Psoas muscle (tissue), 8 donors: Measurements from ENCODE around the gene TMEM43. TPM values are rescaled to one million over a fixed set of nuclear protein-coding genes. Genes with fewer than 3 reads are reported as not detected.

ENCODE experiments used
- ATAC-seq, 4 donors: fragments of 200-7000 bp; cut with Tn5 transposase; one replicate each; pipeline ENCODE4 v1.9.1; 2020; ENCODE audit warnings: moderate library complexity in 3 of 4, mild to moderate bottlenecking in 2 of 4
- DNase-seq, 2 donors: peaks; one replicate each; pipeline ENCODE4 v3.0.0-alpha.2; 2020
- H3K27ac ChIP-seq: fragments of 200-600 bp; one replicate; pipeline ENCODE4 v1.8.0; 2022
- H3K27me3 ChIP-seq, 3 donors: fragments of 200-600 bp in 1 of 3; one replicate each; pipeline versions ENCODE4 v1.6.1 to v1.8.0; 2013 to 2022; ENCODE audit warnings: low read length in 2 of 3, mild to moderate bottlenecking in 2 of 3, moderate library complexity in 1 of 3; ENCODE audit not compliant: insufficient read depth in 3 of 3
- H3K36me3 ChIP-seq, 2 donors: fragments of 200-600 bp in 1 of 2; one replicate each; pipeline versions ENCODE4 v1.6.1 to v1.8.0; 2013 to 2022; ENCODE audit warnings: low read depth in 1 of 2, mild to moderate bottlenecking in 1 of 2, moderate library complexity in 1 of 2; ENCODE audit not compliant: insufficient read depth in 1 of 2
- H3K4me1 ChIP-seq: fragments of 200-600 bp; one replicate; pipeline ENCODE4 v1.8.0; 2022
- H3K4me3 ChIP-seq: fragments of 200-600 bp; one replicate; pipeline ENCODE4 v1.8.0; 2022; ENCODE audit warnings: mild to moderate bottlenecking
- H3K9me3 ChIP-seq: fragments of 200-600 bp; one replicate; pipeline ENCODE4 v1.8.0; 2022
- CTCF ChIP-seq: fragments of 200-600 bp; IDR thresholded peaks from one replicate; pipeline ENCODE4 v1.8.0; 2022; ENCODE audit warnings: antibody characterized with exemption
- WGBS, 3 donors: extraction: QIAGEN DNeasy Blood & Tissue Kit; methylation state at CpG; one replicate each; pipeline versions ENCODE4 v1.1.6 to v1.1.7; 2013; 5-methylcytosine and 5-hydroxymethylcytosine counted together
- intact Hi-C, 2 donors: fragments of 100-400 bp; cut with DNase I; formaldehyde crosslinking; loops; one replicate each; pipeline versions ENCODE4 v1.11.0 to v1.14.2; 2022
- polyA plus RNA-seq, 3 donors: library from polyadenylated mRNA; stranded (reverse); fragments of 200-250 nt; gene quantifications; one replicate each; pipeline ENCODE4 v1.2.3, GENCODE V29; 2013
- total RNA-seq, 4 donors: library from RNA; stranded (reverse); fragmentation: NEBNext Ultra II Directional in 2 of 4; extraction: Animal tissue kit (Norgen Biotek cat#: 25700) in 2 of 4; gene quantifications; one replicate each; pipeline versions ENCODE4 v1.2.1 to v1.2.4, GENCODE V29; 2021 to 2023
- donor health status: healthy with polysubstance abuse.
- donor health status: DM: no; HTN: no; CAD: no; lungs with moderate emphysema.
- donor health status: Bipolar disorder and iron deficiency.
- donor health status: healthy.
- donor health status: DM: yes; HTN: yes; CAD: no.
- donor health status: DM: no; HTN: no; CAD: no.
- donor health status: DM: no; HTN: no; CAD: no.
- donor health status: DM: yes; HTN: yes; CAD: no.

Gene TMEM43
- total and polyA plus RNA-seq, 7 donors: 28.2 to 107 (median 41.5) TPM

GRCh38 chr3:14150078-14150477 is 25.2 kb downstream of the TMEM43 start:
- 94 to 97% (median 95%) methylated on average over 9 of the region's 9 CpGs for WGBS, 3 donors
- H3K36me3 ChIP-seq: peaks cover 0 to 90% of the 10 kb centered on the region in 2 donors

GRCh38 chr3:14150491-14151230 is 25.8 kb downstream of the TMEM43 start:
- no peak for ATAC-seq
- WGBS, 3 donors: 90 to 95% (median 95%) methylated on average over 9 of the region's 9 CpGs
- intact Hi-C loops: no loop called here
- Histone ChIP-seq H3K27me3 (no peaks in the 10 kb centered on the region), H3K36me3 (peaks cover 0 to 90% of the 10 kb centered on the region in 2 donors), H3K9me3 (no peaks in the 10 kb centered on the region), H3K4me1 (no peaks in the 10 kb centered on the region), H3K4me3 (no peak overlapping the region), H3K27ac (no peak overlapping the region)
- TF ChIP-seq CTCF: no peak
- no peak for DNase-seq

More at GRCh38 chr3:14150078-14150477, 25.2 kb downstream of the TMEM43 start:
- no peak overlapping the region for H3K4me3 ChIP-seq
- no peaks in the 10 kb centered on the region for H3K27me3 ChIP-seq
- intact Hi-C loops: no loop called here
- H3K27ac ChIP-seq: no peak overlapping the region
- ATAC-seq (no peak), DNase-seq (no peak)
- H3K9me3 ChIP-seq: no peaks in the 10 kb centered on the region
- TF ChIP-seq CTCF: no peak
- peaks cover 4% of the 10 kb centered on the region for H3K4me1 ChIP-seq

GRCh38 chr3:14151471-14152083 is 26.7 kb downstream of the TMEM43 start:
- no peak for TF ChIP-seq CTCF
- DNase-seq (no peak), ATAC-seq (no peak)
- intact Hi-C loops: no loop called here
- Histone ChIP-seq H3K4me1 (peaks cover 5% of the 10 kb centered on the region), H3K36me3 (peaks cover 0 to 90% of the 10 kb centered on the region in 2 donors), H3K27ac (no peak overlapping the region), H3K4me3 (no peak overlapping the region), H3K9me3 (no peaks in the 10 kb centered on the region), H3K27me3 (no peaks in the 10 kb centered on the region)
- WGBS, 3 donors: 87 to 88% (median 88%) methylated on average over 12 of the region's 12 CpGs

- TF ChIP-seq CTCF: no peak
- WGBS, 3 donors: 87 to 91% (median 88%) methylated on average over 11 of the region's 11 CpGs
- Histone ChIP-seq H3K4me3 (no peak overlapping the region), H3K27ac (no peak overlapping the region), H3K9me3 (no peaks in the 10 kb centered on the region), H3K27me3 (no peaks in the 10 kb centered on the region), H3K4me1 (peaks cover 13% of the 10 kb centered on the region), H3K36me3 (peaks cover 0 to 90% of the 10 kb centered on the region in 2 donors)
- intact Hi-C loops: no loop called here
- DNase-seq: no peak
- ATAC-seq: no peak
Measured at GRCh38 chr3:14152233-14152962, 27.5 kb downstream of the TMEM43 start.
